Endodermal cell (in vitro differentiated cells): ENCODE data around the gene CARD11. TPM values are rescaled to one million over a fixed set of nuclear protein-coding genes. Genes with fewer than 3 reads are reported as not detected.

Experiments used
- DNase-seq: peaks from one replicate; pipeline ENCODE4 v3.0.0-alpha.2; 2017
- H3K27ac ChIP-seq: 2 replicates; pipeline ENCODE4 v1.5.1; 2013; ENCODE audit warnings: mild to moderate bottlenecking, low read depth, low read length, moderate library complexity
- H3K27me3 ChIP-seq: 2 replicates; pipeline ENCODE4 v1.6.1; 2013; ENCODE audit warnings: mild to moderate bottlenecking, low read length, moderate library complexity; ENCODE audit not compliant: insufficient read depth, control insufficient read depth, poor library complexity, severe bottlenecking
- H3K36me3 ChIP-seq: 2 replicates; pipeline ENCODE4 v1.7.0; 2013; ENCODE audit warnings: mild to moderate bottlenecking, low read length, moderate library complexity; ENCODE audit not compliant: control insufficient read depth, insufficient read depth
- H3K4me1 ChIP-seq: one replicate; pipeline ENCODE4 v1.7.0; 2013; ENCODE audit warnings: low read length; ENCODE audit not compliant: control insufficient read depth, insufficient read depth
- H3K4me3 ChIP-seq: 2 replicates; pipeline ENCODE4 v1.5.1; 2013; ENCODE audit warnings: mild to moderate bottlenecking, low read length, moderate library complexity
- H3K9ac ChIP-seq: 2 replicates; pipeline ENCODE4 v1.6.1; 2013; ENCODE audit warnings: mild to moderate bottlenecking, low read length, moderate library complexity; ENCODE audit not compliant: poor library complexity, severe bottlenecking; ENCODE audit errors: extremely low read depth
- H3K9me3 ChIP-seq: 2 replicates; pipeline ENCODE4 v1.6.1; 2013; ENCODE audit warnings: mild to moderate bottlenecking, low read length, moderate library complexity; ENCODE audit not compliant: control insufficient read depth
- H3K27ac Mint-ChIP-seq: 2 replicates; pipeline ENCODE4 v1.8.0; 2020; ENCODE audit warnings: mixed read lengths
- H3K27me3 Mint-ChIP-seq: 2 replicates; pipeline ENCODE4 v1.8.0; 2021; ENCODE audit warnings: mild to moderate bottlenecking, mixed read lengths; ENCODE audit not compliant: insufficient read depth
- H3K36me3 Mint-ChIP-seq: 2 replicates; pipeline ENCODE4 v1.8.0; 2020; ENCODE audit warnings: low read depth, mixed read lengths
- H3K4me1 Mint-ChIP-seq: 2 replicates; pipeline ENCODE4 v1.8.0; 2020; ENCODE audit warnings: mixed read lengths
- H3K4me3 Mint-ChIP-seq: 2 replicates; pipeline ENCODE4 v1.8.0; 2020; ENCODE audit warnings: mild to moderate bottlenecking, moderate library complexity, mixed read lengths
- H3K9me3 Mint-ChIP-seq: 2 replicates; pipeline ENCODE4 v1.8.0; 2020; ENCODE audit warnings: mild to moderate bottlenecking, mixed read lengths
- CTCF ChIP-seq: fragments of 200-600 bp; sonication (generic); conservative IDR thresholded peaks from 2 replicates; pipeline ENCODE4 v1.5.0; 2021; ENCODE audit warnings: antibody characterized with exemption, mild to moderate bottlenecking
- WGBS, 2 experiments: methylation state at CpG; one replicate each; pipeline versions ENCODE4 v1.1.5 to v1.1.7; 2013; ENCODE audit warnings: missing lambda C conversion rate in 2 of 2, mixed read lengths in 1 of 2; ENCODE audit not compliant: insufficient coverage in 1 of 2, insufficient read length in 1 of 2; 5-methylcytosine and 5-hydroxymethylcytosine counted together
- total RNA-seq, 2 donors: library from RNA; stranded (reverse); fragmentation: NEBNext Ultra II Directional in 1 of 2; extraction: Animal tissue kit (Norgen Biotek cat#: 25700) in 1 of 2; gene quantifications; 2 replicates in 1 of 2; 3 replicates in 1 of 2; pipeline ENCODE4 v1.2.1, GENCODE V29; 2021

Gene CARD11
- total RNA-seq, 2 donors from 2014 or later, result 7.2 to 10.8 TPM

GRCh38 chr7:2966466-2967078, 77.1 kb downstream of the CARD11 start:
- Histone ChIP-seq H3K27me3 (no peaks in the 10 kb centered on the region), H3K36me3 (no peaks in the 10 kb centered on the region), H3K27ac (no peak overlapping the region), H3K4me3 (no peak overlapping the region), H3K4me1 (no peaks in the 10 kb centered on the region), H3K9ac (no peak overlapping the region), H3K9me3 (peaks cover 30% of the 10 kb centered on the region)
- TF ChIP-seq CTCF, result no peak
- Mint-ChIP-seq H3K27me3 (no peaks in the 10 kb centered on the region), H3K9me3 (peaks cover 19% of the 10 kb centered on the region), H3K36me3 (peaks cover 1% of the 10 kb centered on the region), H3K4me1 (peaks cover 4% of the 10 kb centered on the region), H3K4me3 (no peak overlapping the region), H3K27ac (no peak overlapping the region)
- 93 to 98% methylated on average over 10 to 11 of the region's 11 CpGs for WGBS, 2 experiments
- DNase-seq, result no peak

GRCh38 chr7:2965745-2966270, 77.9 kb downstream of the CARD11 start:
- Mint-ChIP-seq H3K4me3 (no peak overlapping the region), H3K9me3 (peaks cover 19% of the 10 kb centered on the region), H3K27ac (no peak overlapping the region), H3K27me3 (no peaks in the 10 kb centered on the region), H3K36me3 (peaks cover 1% of the 10 kb centered on the region), H3K4me1 (peaks cover 4% of the 10 kb centered on the region)
- no peaks in the 10 kb centered on the region for H3K36me3 ChIP-seq
- no peak overlapping the region for H3K9ac ChIP-seq
- no peaks in the 10 kb centered on the region for H3K27me3 ChIP-seq
- no peak for TF ChIP-seq CTCF
- H3K27ac ChIP-seq, result no peak overlapping the region
- peaks cover 30% of the 10 kb centered on the region for H3K9me3 ChIP-seq
- DNase-seq, result no peak
- WGBS, 2 experiments, result 100% methylated on average over 1 of the region's 1 CpG; no CpG with 5 or more reads in 1 of the 2 experiments
- H3K4me1 ChIP-seq, result no peaks in the 10 kb centered on the region
- H3K4me3 ChIP-seq, result no peak overlapping the region

- Histone ChIP-seq H3K27ac (no peak overlapping the region), H3K9ac (no peak overlapping the region), H3K27me3 (no peaks in the 10 kb centered on the region), H3K4me3 (no peak overlapping the region), H3K4me1 (no peaks in the 10 kb centered on the region), H3K9me3 (peaks cover 31% of the 10 kb centered on the region), H3K36me3 (no peaks in the 10 kb centered on the region)
- Mint-ChIP-seq H3K36me3 (peaks cover 1% of the 10 kb centered on the region), H3K9me3 (peaks cover 22% of the 10 kb centered on the region), H3K27ac (no peak overlapping the region), H3K4me1 (peaks cover 4% of the 10 kb centered on the region), H3K4me3 (no peak overlapping the region), H3K27me3 (no peaks in the 10 kb centered on the region)
- TF ChIP-seq CTCF, result no peak
- 92 to 100% methylated on average over 1 of the region's 1 CpG for WGBS, 2 experiments
- DNase-seq, result no peak
Measured at GRCh38 chr7:2965301-2965700, 78.4 kb downstream of the CARD11 start.
